Glutamatergic neuron (in vitro differentiated cells): ENCODE measurements around the gene WDR37. TPM values are rescaled to one million over a fixed set of nuclear protein-coding genes. Genes with fewer than 3 reads are reported as not detected.
"Not testable (repeated sequence)": the region's sequence is repeated elsewhere in the genome, so short reads cannot be mapped to it uniquely, and the experiment has no call there.

Experiments
- DNase-seq: peaks from one replicate; pipeline ENCODE4 v3.0.0; 2022
- H3K27ac Mint-ChIP-seq: one replicate; pipeline ENCODE4 v1.8.0; 2020; ENCODE audit warnings: mild to moderate bottlenecking, mixed read lengths, inconsistent platforms; ENCODE audit not compliant: unreplicated experiment
- H3K27me3 Mint-ChIP-seq: one replicate; pipeline ENCODE4 v1.8.0; 2020; ENCODE audit warnings: mild to moderate bottlenecking, moderate library complexity, mixed read lengths, inconsistent platforms; ENCODE audit not compliant: unreplicated experiment
- H3K36me3 Mint-ChIP-seq: one replicate; pipeline ENCODE4 v1.8.0; 2020; ENCODE audit warnings: mild to moderate bottlenecking, mixed read lengths, inconsistent platforms; ENCODE audit not compliant: unreplicated experiment
- H3K4me1 Mint-ChIP-seq: one replicate; pipeline ENCODE4 v1.8.0; 2020; ENCODE audit warnings: mild to moderate bottlenecking, low read depth, mixed read lengths, inconsistent platforms; ENCODE audit not compliant: unreplicated experiment
- H3K4me3 Mint-ChIP-seq: one replicate; pipeline ENCODE4 v1.8.0; 2020; ENCODE audit warnings: mild to moderate bottlenecking, mixed read lengths, inconsistent platforms; ENCODE audit not compliant: unreplicated experiment
- H3K9me3 Mint-ChIP-seq: one replicate; pipeline ENCODE4 v1.8.0; 2020; ENCODE audit warnings: mild to moderate bottlenecking, moderate library complexity, mixed read lengths, inconsistent platforms; ENCODE audit not compliant: unreplicated experiment
- CTCF ChIP-seq: fragments of 200-600 bp; sonication (generic); IDR thresholded peaks from one replicate; pipeline ENCODE4 v1.5.0; 2021; ENCODE audit not compliant: partially characterized antibody, unreplicated experiment
- total RNA-seq: library from RNA; stranded (reverse); fragmentation: NEBNext Ultra II Directional; extraction: Animal tissue kit (Norgen Biotek cat#: 25700); gene quantifications from one replicate; pipeline ENCODE4 v1.2.1, GENCODE V29; 2021; ENCODE audit not compliant: unreplicated experiment

Gene WDR37
- total RNA-seq, 1 donor from 2014 or later = 27.8 TPM

- Mint-ChIP-seq H3K9me3 (peaks cover 4% of the 10 kb centered on the region), H3K27me3 (peaks cover 3% of the 10 kb centered on the region), H3K27ac (no peak overlapping the region), H3K4me1 (peaks cover 5% of the 10 kb centered on the region), H3K36me3 (no peaks in the 10 kb centered on the region), H3K4me3 (no peak overlapping the region)
- no peak for TF ChIP-seq CTCF
- DNase-seq = no peak
These were observed 100.9 kb downstream of the WDR37 start for GRCh38 chr10:1156921-1157614.

- Mint-ChIP-seq H3K9me3 (peaks cover 4% of the 10 kb centered on the region), H3K4me3 (no peak overlapping the region), H3K4me1 (peaks cover 5% of the 10 kb centered on the region), H3K27me3 (peaks cover 3% of the 10 kb centered on the region), H3K36me3 (no peaks in the 10 kb centered on the region), H3K27ac (no peak overlapping the region)
- no peak for TF ChIP-seq CTCF
- no peak for DNase-seq
These were observed 101.4 kb downstream of the WDR37 start for GRCh38 chr10:1157615-1157933.

- Mint-ChIP-seq H3K4me1 (peaks cover 5% of the 10 kb centered on the region), H3K27me3 (peaks cover 3% of the 10 kb centered on the region), H3K27ac (no peak overlapping the region), H3K9me3 (peaks cover 4% of the 10 kb centered on the region), H3K4me3 (no peak overlapping the region), H3K36me3 (no peaks in the 10 kb centered on the region)
- TF ChIP-seq CTCF = no peak
- no peak for DNase-seq
These were observed 101.9 kb downstream of the WDR37 start for GRCh38 chr10:1158066-1158465.

- H3K36me3 Mint-ChIP-seq, DNase-seq, H3K27ac Mint-ChIP-seq, H3K4me1 Mint-ChIP-seq, H3K9me3 Mint-ChIP-seq, H3K27me3 Mint-ChIP-seq, H3K4me3 Mint-ChIP-seq: not testable (repeated sequence)
These were observed 102.4 kb downstream of the WDR37 start for GRCh38 chr10:1158536-1158935.

GRCh38 chr10:1159131-1160061, 103.2 kb downstream of the WDR37 start:
- H3K27ac Mint-ChIP-seq = no peak overlapping the region

More at GRCh38 chr10:1159131-1160061, 103.2 kb downstream of the WDR37 start:
- DNase-seq = no peak
- no peak for TF ChIP-seq CTCF
- H3K4me3 Mint-ChIP-seq = no peak overlapping the region
- H3K36me3 Mint-ChIP-seq = no peaks in the 10 kb centered on the region
- peaks cover 3% of the 10 kb centered on the region for H3K27me3 Mint-ChIP-seq
- H3K9me3 Mint-ChIP-seq = peaks cover 4% of the 10 kb centered on the region
- peaks cover 3% of the 10 kb centered on the region for H3K4me1 Mint-ChIP-seq
